GM12872 (cell line): ENCODE data around the gene ADAM10.

ENCODE experiments used
- CTCF ChIP-seq: IDR thresholded peaks from 3 replicates; pipeline ENCODE4 v1.5.1; 2011; ENCODE audit warnings: low read depth, mild to moderate bottlenecking, low read length, moderate library complexity; ENCODE audit not compliant: insufficient read depth

The ADAM10 gene

DNA sequence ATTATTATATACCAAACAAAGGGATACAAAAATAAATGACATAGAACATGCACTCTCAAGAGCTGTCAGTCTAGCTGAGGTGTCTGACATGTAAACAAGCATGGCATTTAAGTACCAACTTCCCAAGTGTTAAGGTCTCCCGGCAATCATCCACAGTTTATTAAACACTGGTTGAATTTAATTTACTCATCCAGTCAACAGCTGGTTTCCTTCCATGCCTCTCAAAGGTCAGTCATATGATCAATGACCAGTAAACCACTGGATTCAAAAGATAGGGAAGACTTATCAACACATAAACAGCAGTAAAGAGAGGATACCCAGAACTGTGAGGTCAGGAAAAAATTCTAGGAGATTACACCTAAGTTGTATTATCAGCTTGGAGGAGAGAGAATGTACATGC is 80.4 kb downstream of the ADAM10 start:
- TF ChIP-seq CTCF = no peak

GRCh38 chr15:58666957-58667356 is 82.5 kb downstream of the ADAM10 start:
- TF ChIP-seq CTCF = no peak

GRCh38 chr15:58665672-58666071 is 83.8 kb downstream of the ADAM10 start:
- TF ChIP-seq CTCF = no peak

DNA sequence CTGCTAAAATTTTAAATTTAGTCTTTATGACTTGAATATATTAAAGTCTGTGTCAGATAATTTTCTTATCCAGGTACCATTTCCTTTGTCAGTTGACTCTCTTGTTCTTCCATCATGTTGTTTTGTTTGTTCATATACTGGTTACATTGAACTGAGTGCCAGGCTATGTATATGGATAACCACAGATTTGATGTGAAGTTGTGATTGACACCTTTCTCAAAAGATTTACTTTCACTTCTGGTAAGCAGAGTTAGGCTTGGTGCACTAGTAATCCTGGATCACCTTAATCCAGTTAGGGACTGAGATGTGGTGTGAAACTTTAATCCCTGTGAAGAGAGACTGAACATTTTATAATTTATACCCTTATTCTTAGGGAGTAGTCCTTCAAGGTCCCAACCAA is 99.4 kb downstream of the ADAM10 start:
- TF ChIP-seq CTCF = no peak

GRCh38 chr15:58649175-58649574 is 100.3 kb downstream of the ADAM10 start:
- no peak for TF ChIP-seq CTCF

GRCh38 chr15:58643996-58644395 is 105.5 kb downstream of the ADAM10 start:
- TF ChIP-seq CTCF = no peak

- no peak for TF ChIP-seq CTCF
Measured at GRCh38 chr15:58641660-58642059, 107.8 kb downstream of the ADAM10 start.

- no peak for TF ChIP-seq CTCF
Measured at GRCh38 chr15:58639992-58640391, 109.5 kb downstream of the ADAM10 start.
